Heart right ventricle (tissue), 16 donors: Measurements from ENCODE around the gene EIF4G1. TPM values are rescaled to one million over a fixed set of nuclear protein-coding genes. Genes with fewer than 3 reads are reported as not detected.

ENCODE experiments used
- ATAC-seq, 8 donors: fragments of 200-7000 bp; cut with Tn5 transposase; one replicate each; pipeline ENCODE4 v1.9.1; 2020; ENCODE audit warnings: mild to moderate bottlenecking in 8 of 8, moderate library complexity in 8 of 8, moderate number of reproducible peaks in 1 of 8
- DNase-seq, 2 donors: peaks; one replicate each; pipeline ENCODE4 v3.0.0-alpha.2; 2020
- H3K27ac ChIP-seq, 10 donors: fragments of 200-600 bp; sonication (generic) in 2 of 10; one replicate each; pipeline versions ENCODE4 v1.5.0 to v1.8.0; 2020 to 2022; ENCODE audit warnings: mild to moderate bottlenecking in 3 of 10
- H3K27me3 ChIP-seq, 7 donors: fragments of 200-600 bp; one replicate each; pipeline ENCODE4 v1.8.0; 2021 to 2022; ENCODE audit warnings: mild to moderate bottlenecking in 2 of 7
- H3K36me3 ChIP-seq, 9 donors: fragments of 200-600 bp; sonication (generic) in 1 of 9; one replicate each; pipeline versions ENCODE4 v1.5.0 to v1.8.0; 2020 to 2022; ENCODE audit warnings: mild to moderate bottlenecking in 2 of 9
- H3K4me1 ChIP-seq, 9 donors: fragments of 200-600 bp; sonication (generic) in 1 of 9; one replicate each; pipeline versions ENCODE4 v1.5.0 to v1.8.0; 2020 to 2022; ENCODE audit warnings: mild to moderate bottlenecking in 4 of 9
- H3K4me3 ChIP-seq, 10 donors: fragments of 200-600 bp; sonication (generic) in 2 of 10; one replicate each; pipeline versions ENCODE4 v1.5.0 to v1.8.0; 2020 to 2022; ENCODE audit warnings: mild to moderate bottlenecking in 7 of 10, moderate library complexity in 2 of 10
- H3K9me3 ChIP-seq, 11 donors: fragments of 200-600 bp in 10 of 11; sonication (generic) in 2 of 11; one replicate each; pipeline versions ENCODE4 v1.5.0 to v1.8.0; 2013 to 2022; ENCODE audit warnings: mild to moderate bottlenecking in 2 of 11, control low read depth in 1 of 11, moderate library complexity in 1 of 11
- WGBS, 2 donors: extraction: QIAGEN DNeasy Blood & Tissue Kit; methylation state at CpG; one replicate each; pipeline ENCODE4 v1.1.7; 2013; ENCODE audit warnings: inconsistent platforms in 1 of 2; 5-methylcytosine and 5-hydroxymethylcytosine counted together
- intact Hi-C, 10 donors: fragments of 100-400 bp; cut with DNase I; formaldehyde crosslinking; loops; one replicate each; pipeline versions ENCODE4 v1.11.1 to v1.14.2; 2022
- polyA plus RNA-seq, 2 donors: library from polyadenylated mRNA; stranded (reverse); fragments of 200-250 nt; gene quantifications; one replicate each; pipeline ENCODE4 v1.2.3, GENCODE V29; 2013
- total RNA-seq, 10 donors: library from RNA; stranded (reverse); fragmentation: NEBNext Ultra II Directional in 3 of 10; extraction: Animal tissue kit (Norgen Biotek cat#: 25700) in 3 of 10; gene quantifications; one replicate each; pipeline versions ENCODE4 v1.2.1 to v1.2.4, GENCODE V29; 2021 to 2023
- TF ChIP-seq, protein P1 (sequence below), 9 donors: fragments of 200-600 bp; sonication (generic) in 2 of 9; IDR thresholded peaks; one replicate each; pipeline versions ENCODE4 v1.5.0 to v1.8.0; 2021 to 2022; ENCODE audit warnings: antibody characterized with exemption in 9 of 9, mild to moderate bottlenecking in 5 of 9, moderate library complexity in 1 of 9
- donor health status: Arrhythmogenic right ventricular cardiomyopathy.
- donor health status: ischemic (EF 13 %, LVEDD 7.1; RV severe dilation, severe dysfunction).
- donor health status: healthy with polysubstance abuse.
- donor health status: DM: no; HTN: yes; CAD: no.
- donor health status: DM: no; HTN: no; CAD: no.
- donor health status: ischemic (EF 25% LVEDD 6.9; RV normal size, moderate dysfunction).
- donor health status: ischemic (EF 25% LVEDD 5.7; RV mildly dilated, moderate dysfunction).
- donor health status: healthy.
- donor health status: DM: yes; HTN: yes; CAD: no.
- donor health status: Ischemic cardiomyopathy.
- donor health status: ischemic (EF 35%, LVEDD 5.7; RV mildly dilated, moderate dysfunction).
- donor health status: nonischemic (EF 11% LVEDD 7.7; RV severe dilation, severe dysfunction).
- donor health status: DM: yes; HTN: yes; CAD: no.
- donor health status: PGD.
- donor health status: ischemic (EF 29% LVEDD 5.4; RV normal size, mild dysfunction).
- donor health status: nonischemic (EF 23%, LVEDD 6.1; RV moderate dilation, normal function).

EIF4G1 gene
- total and polyA plus RNA-seq, 12 donors, result 142 to 316 (median 209) TPM

DNA sequence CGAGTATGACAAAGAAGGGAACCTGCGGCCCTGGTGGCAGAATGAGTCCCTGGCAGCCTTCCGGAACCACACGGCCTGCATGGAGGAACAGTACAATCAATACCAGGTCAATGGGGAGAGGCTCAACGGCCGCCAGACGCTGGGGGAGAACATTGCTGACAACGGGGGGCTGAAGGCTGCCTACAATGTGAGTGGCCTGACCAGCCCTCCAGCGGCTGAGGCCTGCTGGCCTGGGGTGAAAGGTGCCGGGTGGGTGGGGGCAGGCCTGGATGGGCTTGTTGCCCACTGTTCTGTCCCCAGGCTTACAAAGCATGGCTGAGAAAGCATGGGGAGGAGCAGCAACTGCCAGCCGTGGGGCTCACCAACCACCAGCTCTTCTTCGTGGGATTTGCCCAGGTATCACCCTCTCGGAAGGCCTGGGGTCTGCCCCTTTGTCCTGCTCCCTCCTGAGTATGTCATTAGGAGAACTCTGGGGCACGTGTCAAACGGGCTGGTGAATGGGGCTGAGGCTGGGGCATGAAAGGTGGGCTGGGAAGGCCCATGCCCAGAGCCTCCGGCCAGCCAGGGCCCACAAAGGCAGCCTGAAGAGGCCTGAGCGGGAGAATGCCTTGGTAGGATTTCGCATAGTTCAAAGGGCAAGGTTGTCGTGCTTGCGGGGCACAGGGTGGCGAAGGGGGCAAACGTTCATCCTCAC lies 23.2 kb upstream of the EIF4G1 start:
- intact Hi-C loops, result loop anchor here in 1 of 10 donors (10.0 kb wide), 1 partner anchor 396 kb away; no protein-coding TSS in a partner anchor
- Histone ChIP-seq H3K4me1 (no peaks in the 10 kb centered on the region), H3K27me3 (peaks cover 0 to 23% (median 6%) of the 10 kb centered on the region in 7 donors), H3K27ac (no peak overlapping the region), H3K36me3 (no peaks in the 10 kb centered on the region), H3K9me3 (no peaks in the 10 kb centered on the region), H3K4me3 (no peak overlapping the region)
- TF ChIP-seq, protein P1, sequence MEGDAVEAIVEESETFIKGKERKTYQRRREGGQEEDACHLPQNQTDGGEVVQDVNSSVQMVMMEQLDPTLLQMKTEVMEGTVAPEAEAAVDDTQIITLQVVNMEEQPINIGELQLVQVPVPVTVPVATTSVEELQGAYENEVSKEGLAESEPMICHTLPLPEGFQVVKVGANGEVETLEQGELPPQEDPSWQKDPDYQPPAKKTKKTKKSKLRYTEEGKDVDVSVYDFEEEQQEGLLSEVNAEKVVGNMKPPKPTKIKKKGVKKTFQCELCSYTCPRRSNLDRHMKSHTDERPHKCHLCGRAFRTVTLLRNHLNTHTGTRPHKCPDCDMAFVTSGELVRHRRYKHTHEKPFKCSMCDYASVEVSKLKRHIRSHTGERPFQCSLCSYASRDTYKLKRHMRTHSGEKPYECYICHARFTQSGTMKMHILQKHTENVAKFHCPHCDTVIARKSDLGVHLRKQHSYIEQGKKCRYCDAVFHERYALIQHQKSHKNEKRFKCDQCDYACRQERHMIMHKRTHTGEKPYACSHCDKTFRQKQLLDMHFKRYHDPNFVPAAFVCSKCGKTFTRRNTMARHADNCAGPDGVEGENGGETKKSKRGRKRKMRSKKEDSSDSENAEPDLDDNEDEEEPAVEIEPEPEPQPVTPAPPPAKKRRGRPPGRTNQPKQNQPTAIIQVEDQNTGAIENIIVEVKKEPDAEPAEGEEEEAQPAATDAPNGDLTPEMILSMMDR (IDR thresholded peaks at IDR 0.05), result no peak
- WGBS, 2 donors, result 88 to 89% methylated on average over 22 of the region's 22 CpGs
- ATAC-seq (peak in 1 of 8 donors; percentile 23), DNase-seq (no peak)

DNA sequence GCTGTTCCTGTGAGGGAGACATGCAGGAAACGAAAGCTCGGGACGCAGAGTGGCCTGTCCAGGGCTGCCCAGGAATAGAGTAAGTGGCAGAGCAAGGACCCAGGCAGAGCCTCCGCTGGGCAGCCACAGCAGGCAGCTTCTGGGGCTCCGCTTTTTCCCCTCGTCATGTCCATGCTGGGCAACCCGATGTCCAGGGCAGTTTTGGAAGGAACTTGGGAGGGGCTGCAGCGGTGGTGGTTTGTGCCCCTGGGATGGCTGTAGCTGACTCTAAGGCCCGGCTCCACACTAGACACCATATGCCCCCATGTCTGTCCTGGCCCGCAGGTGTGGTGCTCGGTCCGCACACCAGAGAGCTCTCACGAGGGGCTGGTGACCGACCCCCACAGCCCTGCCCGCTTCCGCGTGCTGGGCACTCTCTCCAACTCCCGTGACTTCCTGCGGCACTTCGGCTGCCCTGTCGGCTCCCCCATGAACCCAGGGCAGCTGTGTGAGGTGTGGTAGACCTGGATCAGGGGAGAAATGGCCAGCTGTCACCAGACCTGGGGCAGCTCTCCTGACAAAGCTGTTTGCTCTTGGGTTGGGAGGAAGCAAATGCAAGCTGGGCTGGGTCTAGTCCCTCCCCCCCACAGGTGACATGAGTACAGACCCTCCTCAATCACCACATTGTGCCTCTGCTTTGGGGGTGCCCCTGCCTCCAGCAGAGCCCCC lies 22.5 kb upstream of the EIF4G1 start:
- no peaks in the 10 kb centered on the region for H3K36me3 ChIP-seq
- ATAC-seq, result peak in 2 of 8 donors; percentile 6 to 14
- H3K4me3 ChIP-seq, result no peak overlapping the region
- 89% methylated on average over 21 of the region's 21 CpGs for WGBS, 2 donors
- intact Hi-C loops, result loop anchor here in 1 of 10 donors (10.0 kb wide), 1 partner anchor 397 kb away; no protein-coding TSS in a partner anchor
- H3K9me3 ChIP-seq, result no peaks in the 10 kb centered on the region
- TF ChIP-seq, protein P1 (IDR thresholded peaks at IDR 0.05), result no peak
- DNase-seq, result no peak
- H3K27ac ChIP-seq, result no peak overlapping the region
- H3K27me3 ChIP-seq, result peaks cover 0 to 23% (median 6%) of the 10 kb centered on the region in 7 donors
- no peaks in the 10 kb centered on the region for H3K4me1 ChIP-seq

DNA sequence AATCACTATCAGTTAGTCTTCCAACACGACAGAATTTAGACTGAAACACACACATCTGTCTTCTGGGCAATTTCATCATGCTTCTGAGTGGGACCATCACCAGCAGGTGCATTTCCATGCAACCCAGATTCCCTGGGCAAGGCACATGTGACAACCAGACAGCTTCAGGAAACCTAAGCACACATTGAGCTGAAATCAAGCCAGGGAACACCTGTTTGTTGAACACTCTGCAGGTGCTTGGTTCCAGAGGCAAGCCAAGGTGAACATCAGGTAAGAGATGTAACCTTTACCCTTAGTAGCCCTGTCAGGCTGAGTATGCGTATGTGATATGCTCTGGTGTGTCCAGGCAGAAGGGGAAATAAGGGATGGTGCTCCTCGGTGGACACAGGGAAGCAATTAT lies 18.6 kb upstream of the EIF4G1 start:
- intact Hi-C loops, result loop anchor here in 4 of 10 donors (5.0 to 10.0 kb wide), 5 partner anchors 48 to 401 kb away; partner anchors contain the start of genes ABCF3 (in 1 of the 4), ALG3 (in 1 of the 4) and EEF1AKMT4 (in 1 of the 4)
- DNase-seq (no peak), ATAC-seq (no peak)
- peaks cover 0 to 4% (median 0%) of the 10 kb centered on the region in 7 donors for H3K27me3 ChIP-seq
- no peaks in the 10 kb centered on the region for H3K9me3 ChIP-seq
- H3K4me1 ChIP-seq, result peaks cover 5 to 21% (median 14%) of the 10 kb centered on the region in 9 donors
- H3K27ac ChIP-seq, result no peak overlapping the region
- WGBS, 2 donors, result 64 to 67% methylated on average over 3 of the region's 3 CpGs
- H3K36me3 ChIP-seq, result peaks cover 0 to 8% (median 4%) of the 10 kb centered on the region in 9 donors
- H3K4me3 ChIP-seq, result no peak overlapping the region
- TF ChIP-seq, protein P1 (IDR thresholded peaks at IDR 0.05), result no peak

DNA sequence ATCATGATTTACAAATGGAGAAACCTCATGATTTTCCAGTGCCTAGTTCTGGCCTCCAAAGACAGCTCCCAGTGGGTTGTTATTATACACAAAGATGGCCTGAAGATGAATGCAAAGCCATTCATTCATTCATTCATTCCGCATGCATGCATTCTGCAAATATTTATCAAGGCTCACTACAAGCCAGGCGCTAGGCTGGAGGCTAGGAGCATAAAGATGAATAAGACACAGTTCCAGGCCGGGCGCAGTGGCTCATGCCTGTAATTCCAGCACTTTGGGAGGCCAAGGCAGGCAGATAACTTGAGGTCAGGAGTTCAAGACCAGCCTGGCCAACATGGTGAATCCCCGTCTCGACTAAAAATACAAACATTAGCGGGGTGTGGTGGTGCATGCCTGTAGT lies 17.8 kb upstream of the EIF4G1 start:
- Histone ChIP-seq H3K9me3 (no peaks in the 10 kb centered on the region), H3K36me3 (peaks cover 0 to 16% (median 13%) of the 10 kb centered on the region in 9 donors), H3K27ac (no peak overlapping the region), H3K4me3 (no peak overlapping the region), H3K4me1 (peaks cover 5 to 24% (median 16%) of the 10 kb centered on the region in 9 donors), H3K27me3 (peaks cover 0 to 4% (median 0%) of the 10 kb centered on the region in 7 donors)
- TF ChIP-seq, protein P1 (IDR thresholded peaks at IDR 0.05), result no peak
- ATAC-seq (no peak), DNase-seq (no peak)
- 79 to 81% methylated on average over 7 of the region's 7 CpGs for WGBS, 2 donors
- intact Hi-C loops, result loop anchor here in 4 of 10 donors (5.0 to 10.0 kb wide), 5 partner anchors 49 to 402 kb away; partner anchors contain the start of genes ABCF3 (in 1 of the 4), ALG3 (in 1 of the 4) and EEF1AKMT4 (in 1 of the 4)
